ENCODE results near the gene MXD3. TPM values are rescaled to one million over a fixed set of nuclear protein-coding genes. Genes with fewer than 3 reads are reported as not detected.

MXD3 gene
- total RNA-seq, 1 donor from 2014 or later, result 31.1 TPM

DNA sequence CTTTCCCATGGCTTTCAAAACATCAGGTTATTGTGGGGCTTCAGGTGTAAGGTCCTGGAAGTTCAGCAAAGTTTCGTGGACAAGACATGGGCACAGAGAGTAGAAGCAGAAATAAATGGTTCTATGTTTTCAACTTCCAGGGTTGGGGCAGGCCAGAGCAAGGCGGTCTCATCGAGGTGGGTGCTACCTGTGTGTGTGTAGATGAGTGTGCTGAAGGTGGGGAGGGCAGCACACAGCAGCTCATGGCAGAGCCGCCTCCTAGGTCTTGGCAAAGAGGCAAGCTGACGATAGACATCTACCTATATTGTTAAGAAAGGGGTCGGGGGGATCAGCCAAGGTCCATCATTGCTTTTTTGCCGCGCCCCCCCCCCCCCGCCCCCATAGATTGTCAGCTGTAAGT is 12.0 kb downstream of the MXD3 start:
- Histone ChIP-seq H3F3A (ENCODE audit: low read depth) (peaks cover 61% of the 10 kb centered on the region), H2AFZ (replicated peaks) (no peak overlapping the region), H3K79me2 (ENCODE audit: low read depth) (peaks cover 11% of the 10 kb centered on the region), H3K27ac (no peak overlapping the region), H3K36me3 (peaks cover 3% of the 10 kb centered on the region), H4K20me1 (ENCODE audit: low read depth) (peaks cover 61% of the 10 kb centered on the region), H3K4me1 (no peaks in the 10 kb centered on the region), H3K4me2 (no peak overlapping the region), H3K9ac (no peak overlapping the region), H3K27me3 (peaks cover 7% of the 10 kb centered on the region), H3K4me3 (no peak overlapping the region), H3K9me3 (ENCODE audit: low read depth) (no peaks in the 10 kb centered on the region)
- peaks cover 23% of the 10 kb centered on the region for H3K4me1 Mint-ChIP-seq
- no peak for DNase-seq (ENCODE audit: low spot score)
- H3K27me3 Mint-ChIP-seq (ENCODE audit: insufficient read depth, low read depth), result peaks cover 6% of the 10 kb centered on the region
- H3K4me3 Mint-ChIP-seq, result no peak overlapping the region
- peaks cover 12% of the 10 kb centered on the region for H3K36me3 Mint-ChIP-seq
- no peak overlapping the region for H3K27ac Mint-ChIP-seq
- TF ChIP-seq, protein P1, sequence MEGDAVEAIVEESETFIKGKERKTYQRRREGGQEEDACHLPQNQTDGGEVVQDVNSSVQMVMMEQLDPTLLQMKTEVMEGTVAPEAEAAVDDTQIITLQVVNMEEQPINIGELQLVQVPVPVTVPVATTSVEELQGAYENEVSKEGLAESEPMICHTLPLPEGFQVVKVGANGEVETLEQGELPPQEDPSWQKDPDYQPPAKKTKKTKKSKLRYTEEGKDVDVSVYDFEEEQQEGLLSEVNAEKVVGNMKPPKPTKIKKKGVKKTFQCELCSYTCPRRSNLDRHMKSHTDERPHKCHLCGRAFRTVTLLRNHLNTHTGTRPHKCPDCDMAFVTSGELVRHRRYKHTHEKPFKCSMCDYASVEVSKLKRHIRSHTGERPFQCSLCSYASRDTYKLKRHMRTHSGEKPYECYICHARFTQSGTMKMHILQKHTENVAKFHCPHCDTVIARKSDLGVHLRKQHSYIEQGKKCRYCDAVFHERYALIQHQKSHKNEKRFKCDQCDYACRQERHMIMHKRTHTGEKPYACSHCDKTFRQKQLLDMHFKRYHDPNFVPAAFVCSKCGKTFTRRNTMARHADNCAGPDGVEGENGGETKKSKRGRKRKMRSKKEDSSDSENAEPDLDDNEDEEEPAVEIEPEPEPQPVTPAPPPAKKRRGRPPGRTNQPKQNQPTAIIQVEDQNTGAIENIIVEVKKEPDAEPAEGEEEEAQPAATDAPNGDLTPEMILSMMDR (IDR thresholded peaks at IDR 0.05), result no peak
- TF ChIP-seq EZH2phosphoT487 (IDR thresholded peaks at IDR 0.05) (no peak), EZH2 (IDR thresholded peaks at IDR 0.05) (no peak)
- no peaks in the 10 kb centered on the region for H3K9me3 Mint-ChIP-seq

DNA sequence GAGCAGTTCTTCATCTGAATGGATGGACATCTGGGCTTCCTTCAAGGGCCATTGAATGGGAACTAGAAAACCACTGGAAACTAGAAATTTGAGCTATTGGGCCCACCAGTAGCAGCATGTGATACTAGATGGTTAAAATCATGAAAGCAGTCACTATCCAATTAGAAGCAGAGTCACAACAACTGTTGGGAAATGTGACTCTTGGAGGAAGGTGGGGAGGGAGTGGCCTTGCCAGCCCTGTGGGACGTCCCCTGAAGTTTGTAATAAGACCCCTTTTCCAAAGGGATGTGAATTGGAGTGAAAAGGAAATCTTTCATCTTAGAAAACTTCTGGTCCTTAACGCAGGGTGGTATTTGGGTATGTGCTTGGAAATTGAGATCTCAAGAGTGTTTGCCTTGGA is 13.8 kb downstream of the MXD3 start:
- H3K36me3 ChIP-seq, result peaks cover 3% of the 10 kb centered on the region
- TF ChIP-seq EZH2phosphoT487 (IDR thresholded peaks at IDR 0.05) (no peak), EZH2 (IDR thresholded peaks at IDR 0.05) (no peak)
- TF ChIP-seq, protein P1 (IDR thresholded peaks at IDR 0.05), result no peak

DNA sequence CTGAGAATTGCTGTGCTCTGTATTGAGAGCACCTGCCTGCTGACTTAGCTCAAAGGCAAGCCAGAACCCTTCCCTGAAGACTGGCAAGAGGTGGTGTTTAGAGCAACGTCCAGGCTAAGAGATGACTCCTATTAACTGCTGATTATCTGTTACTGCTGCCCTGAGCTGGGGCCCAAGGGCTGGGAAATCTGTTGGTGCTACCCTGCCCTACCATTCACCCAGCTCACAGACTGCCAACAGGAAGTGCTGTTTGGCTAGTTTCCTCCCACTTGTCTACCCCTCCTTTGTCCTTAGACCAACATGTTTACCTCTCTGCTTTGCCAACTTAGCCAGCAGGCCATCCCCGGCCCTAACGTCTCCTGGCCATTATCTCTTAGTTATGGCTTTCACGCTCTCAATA is 15.1 kb downstream of the MXD3 start:
- peaks cover 10% of the 10 kb centered on the region for H3K36me3 ChIP-seq
- H3K9ac ChIP-seq, result no peak overlapping the region
- Mint-ChIP-seq H3K27me3 (ENCODE audit: insufficient read depth, low read depth) (peaks cover 8% of the 10 kb centered on the region), H3K27ac (peak overlapping the region; percentile 46), H3K9me3 (no peaks in the 10 kb centered on the region), H3K4me3 (no peak overlapping the region), H3K36me3 (peaks cover 25% of the 10 kb centered on the region), H3K4me1 (peaks cover 7% of the 10 kb centered on the region)
- H3K4me2 ChIP-seq, result no peak overlapping the region
- no peaks in the 10 kb centered on the region for H3K4me1 ChIP-seq
- peaks cover 50% of the 10 kb centered on the region for H3F3A ChIP-seq (ENCODE audit: low read depth)
- DNase-seq (ENCODE audit: low spot score), result no peak
- H3K27me3 ChIP-seq, result no peaks in the 10 kb centered on the region
- peaks cover 45% of the 10 kb centered on the region for H4K20me1 ChIP-seq (ENCODE audit: low read depth)
- no peaks in the 10 kb centered on the region for H3K9me3 ChIP-seq (ENCODE audit: low read depth)
- H3K79me2 ChIP-seq (ENCODE audit: low read depth), result no peaks in the 10 kb centered on the region
- H2AFZ ChIP-seq (replicated peaks), result no peak overlapping the region
- H3K4me3 ChIP-seq, result no peak overlapping the region
- TF ChIP-seq EZH2phosphoT487 (IDR thresholded peaks at IDR 0.05), result no peak
- TF ChIP-seq EZH2 (IDR thresholded peaks at IDR 0.05), result no peak
- TF ChIP-seq, protein P1 (IDR thresholded peaks at IDR 0.05), result no peak
- no peak overlapping the region for H3K27ac ChIP-seq

More for the DNA sequence above, 13.8 kb downstream of the MXD3 start:
- H3K27me3 ChIP-seq, result peaks cover 4% of the 10 kb centered on the region
- H2AFZ ChIP-seq (replicated peaks), result no peak overlapping the region
- H3K27ac ChIP-seq, result no peak overlapping the region
- H3K27me3 Mint-ChIP-seq (ENCODE audit: insufficient read depth, low read depth), result peaks cover 8% of the 10 kb centered on the region
- no peaks in the 10 kb centered on the region for H3K9me3 ChIP-seq (ENCODE audit: low read depth)
- peaks cover 20% of the 10 kb centered on the region for H3K36me3 Mint-ChIP-seq
- H3K4me1 Mint-ChIP-seq, result peaks cover 15% of the 10 kb centered on the region
- peaks cover 56% of the 10 kb centered on the region for H4K20me1 ChIP-seq (ENCODE audit: low read depth)
- no peak overlapping the region for H3K9ac ChIP-seq
- H3K79me2 ChIP-seq (ENCODE audit: low read depth), result no peaks in the 10 kb centered on the region
- DNase-seq (ENCODE audit: low spot score), result no peak
- H3F3A ChIP-seq (ENCODE audit: low read depth), result peaks cover 61% of the 10 kb centered on the region
- no peak overlapping the region for H3K27ac Mint-ChIP-seq
- H3K4me1 ChIP-seq, result no peaks in the 10 kb centered on the region
- no peaks in the 10 kb centered on the region for H3K9me3 Mint-ChIP-seq
- no peak overlapping the region for H3K4me3 ChIP-seq
- no peak overlapping the region for H3K4me3 Mint-ChIP-seq
- no peak overlapping the region for H3K4me2 ChIP-seq

Data from neural progenitor cell (in vitro differentiated cells).